ENCODE data around the gene PDYN.

DNA sequence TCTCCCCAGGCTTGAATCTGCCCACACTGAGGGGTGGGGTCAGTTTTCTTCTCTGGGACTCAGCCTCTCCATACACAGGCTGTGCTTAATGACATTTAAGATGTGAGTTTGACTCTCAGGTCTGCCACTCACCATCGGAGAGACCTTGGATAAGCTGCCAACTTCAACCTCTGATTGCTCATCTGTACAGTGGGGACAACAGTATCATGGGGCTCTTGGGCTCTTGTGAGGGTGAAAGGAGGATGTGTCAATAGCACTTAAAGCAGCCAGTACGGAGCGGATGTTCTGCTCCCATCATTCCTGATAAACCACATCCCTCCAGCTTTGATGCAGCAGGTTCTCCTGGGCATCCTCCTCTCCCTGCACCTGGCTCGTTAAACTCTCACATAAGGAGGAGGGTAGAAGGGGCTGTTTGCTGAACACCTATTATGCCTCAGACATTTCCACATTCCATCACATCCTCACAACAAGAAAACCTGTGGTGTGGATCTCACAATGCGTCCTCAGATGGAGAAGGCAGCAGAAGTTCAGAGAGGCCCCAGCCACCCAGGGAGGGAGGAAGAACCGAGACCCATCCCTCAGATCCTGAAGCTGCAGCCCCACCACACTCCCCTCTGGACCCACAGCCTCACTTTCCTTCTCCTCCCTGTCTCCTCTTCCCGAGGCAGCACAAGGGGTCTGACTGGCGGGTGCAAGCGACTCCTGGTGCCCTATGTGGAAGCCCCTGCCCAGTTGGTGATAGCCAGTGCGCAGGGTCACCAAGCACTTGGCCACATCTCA, 1.9 kb upstream of the PDYN start:
- TF ChIP-seq, protein P1, sequence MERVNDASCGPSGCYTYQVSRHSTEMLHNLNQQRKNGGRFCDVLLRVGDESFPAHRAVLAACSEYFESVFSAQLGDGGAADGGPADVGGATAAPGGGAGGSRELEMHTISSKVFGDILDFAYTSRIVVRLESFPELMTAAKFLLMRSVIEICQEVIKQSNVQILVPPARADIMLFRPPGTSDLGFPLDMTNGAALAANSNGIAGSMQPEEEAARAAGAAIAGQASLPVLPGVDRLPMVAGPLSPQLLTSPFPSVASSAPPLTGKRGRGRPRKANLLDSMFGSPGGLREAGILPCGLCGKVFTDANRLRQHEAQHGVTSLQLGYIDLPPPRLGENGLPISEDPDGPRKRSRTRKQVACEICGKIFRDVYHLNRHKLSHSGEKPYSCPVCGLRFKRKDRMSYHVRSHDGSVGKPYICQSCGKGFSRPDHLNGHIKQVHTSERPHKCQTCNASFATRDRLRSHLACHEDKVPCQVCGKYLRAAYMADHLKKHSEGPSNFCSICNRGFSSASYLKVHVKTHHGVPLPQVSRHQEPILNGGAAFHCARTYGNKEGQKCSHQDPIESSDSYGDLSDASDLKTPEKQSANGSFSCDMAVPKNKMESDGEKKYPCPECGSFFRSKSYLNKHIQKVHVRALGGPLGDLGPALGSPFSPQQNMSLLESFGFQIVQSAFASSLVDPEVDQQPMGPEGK (CRISPR knock-in tag; IDR thresholded peaks at IDR 0.05; ENCODE audit: borderline replicate concordance) = no peak
- no peak for TF ChIP-seq PPARA (CRISPR knock-in tag; IDR thresholded peaks at IDR 0.05; ENCODE audit: borderline replicate concordance)
- TF ChIP-seq GLIS3 (CRISPR knock-in tag; IDR thresholded peaks at IDR 0.05) = no peak
- TF ChIP-seq RARB (CRISPR knock-in tag; IDR thresholded peaks at IDR 0.05) = no peak
- TF ChIP-seq ZC3H10 (CRISPR knock-in tag; IDR thresholded peaks at IDR 0.05) = no peak
- no peak for TF ChIP-seq CSDC2 (CRISPR knock-in tag; IDR thresholded peaks at IDR 0.05)
- no peak for TF ChIP-seq ARNTL (CRISPR knock-in tag; IDR thresholded peaks at IDR 0.05; ENCODE audit: borderline replicate concordance, low read depth)

All from SK-N-SH treated with all-trans-retinoic acid at 6 μM for 48 hours (cell line).